GM10266 (cell line): ENCODE measurements around the gene IL16.

Experiments used
- DNase-seq: peaks from one replicate; pipeline ENCODE4 v3.0.0; 2012; ENCODE audit errors: extremely low spot score
- TF ChIP-seq, protein P1 (sequence below): IDR thresholded peaks from 2 replicates; pipeline ENCODE4 v1.5.1; 2012; ENCODE audit warnings: mild to moderate bottlenecking, low read depth; ENCODE audit not compliant: control insufficient read depth, insufficient read depth; ENCODE audit errors: missing control alignments

Gene IL16

DNA sequence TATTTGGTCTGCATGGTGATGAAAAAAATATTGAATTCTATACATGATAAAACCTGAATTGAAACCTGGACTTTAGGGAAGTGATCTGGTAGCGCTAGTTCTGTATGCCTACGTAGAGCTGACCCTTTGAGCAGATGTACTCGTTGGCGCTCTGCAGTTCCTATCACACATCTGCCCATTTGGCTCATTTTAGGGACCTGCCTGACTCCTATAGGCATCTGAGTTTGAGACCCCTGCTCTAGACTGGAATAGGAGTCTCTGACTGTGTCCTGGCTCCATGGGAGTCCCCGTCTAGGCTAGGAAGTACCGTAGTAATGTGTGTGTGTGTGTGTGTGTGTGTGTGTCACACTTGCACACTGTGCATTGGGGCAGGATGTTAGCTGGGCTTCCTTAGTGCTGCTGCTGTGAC, 106.0 kb downstream of the IL16 start:
- DNase-seq = no peak
- TF ChIP-seq, protein P1, sequence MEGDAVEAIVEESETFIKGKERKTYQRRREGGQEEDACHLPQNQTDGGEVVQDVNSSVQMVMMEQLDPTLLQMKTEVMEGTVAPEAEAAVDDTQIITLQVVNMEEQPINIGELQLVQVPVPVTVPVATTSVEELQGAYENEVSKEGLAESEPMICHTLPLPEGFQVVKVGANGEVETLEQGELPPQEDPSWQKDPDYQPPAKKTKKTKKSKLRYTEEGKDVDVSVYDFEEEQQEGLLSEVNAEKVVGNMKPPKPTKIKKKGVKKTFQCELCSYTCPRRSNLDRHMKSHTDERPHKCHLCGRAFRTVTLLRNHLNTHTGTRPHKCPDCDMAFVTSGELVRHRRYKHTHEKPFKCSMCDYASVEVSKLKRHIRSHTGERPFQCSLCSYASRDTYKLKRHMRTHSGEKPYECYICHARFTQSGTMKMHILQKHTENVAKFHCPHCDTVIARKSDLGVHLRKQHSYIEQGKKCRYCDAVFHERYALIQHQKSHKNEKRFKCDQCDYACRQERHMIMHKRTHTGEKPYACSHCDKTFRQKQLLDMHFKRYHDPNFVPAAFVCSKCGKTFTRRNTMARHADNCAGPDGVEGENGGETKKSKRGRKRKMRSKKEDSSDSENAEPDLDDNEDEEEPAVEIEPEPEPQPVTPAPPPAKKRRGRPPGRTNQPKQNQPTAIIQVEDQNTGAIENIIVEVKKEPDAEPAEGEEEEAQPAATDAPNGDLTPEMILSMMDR = no peak

DNA sequence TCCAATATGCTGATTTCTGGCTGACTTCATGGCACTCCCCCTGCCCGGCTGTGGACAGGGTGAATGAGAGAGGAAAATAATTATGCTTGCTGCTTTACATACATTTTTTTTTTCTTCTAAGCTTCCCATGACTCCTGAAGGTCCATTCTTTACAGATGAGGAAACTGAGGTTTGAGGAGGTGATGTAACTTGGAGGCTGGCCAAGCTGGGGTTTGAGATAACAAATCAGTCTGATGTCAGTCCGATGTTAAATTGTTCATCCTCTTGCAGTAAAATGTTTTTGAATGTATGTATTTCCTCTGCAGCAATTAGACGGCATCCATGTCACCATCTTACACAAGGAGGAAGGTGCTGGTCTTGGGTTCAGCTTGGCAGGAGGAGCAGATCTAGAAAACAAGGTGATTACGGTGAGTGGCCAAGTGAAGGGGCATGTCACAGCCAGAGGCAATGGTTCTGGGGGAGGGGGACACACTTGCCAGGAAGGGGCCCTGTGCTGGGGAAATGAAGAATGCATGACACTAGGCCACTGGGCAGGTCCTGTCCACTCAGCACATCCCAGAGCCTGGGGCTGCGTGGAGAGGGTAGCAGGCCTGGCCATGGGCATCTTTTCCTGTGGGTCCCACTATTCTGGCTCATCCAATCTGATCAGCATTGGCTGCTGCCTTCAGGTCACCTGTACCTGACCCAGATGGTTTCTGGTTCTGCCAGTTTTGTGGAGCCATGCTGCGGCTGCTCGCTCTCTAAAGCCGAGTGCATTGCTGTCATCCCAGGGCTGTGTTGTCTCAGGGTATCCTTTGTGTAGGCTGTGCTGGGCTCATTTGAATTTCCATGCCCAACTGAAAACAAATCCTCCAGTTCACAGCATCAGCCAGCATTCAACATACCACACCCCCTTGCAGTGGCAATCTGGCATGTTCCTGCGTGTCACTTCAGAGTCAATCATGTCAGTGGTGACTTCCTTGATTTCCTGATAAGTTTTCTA, 106.9 kb downstream of the IL16 start:
- no peak for DNase-seq
- TF ChIP-seq, protein P1 = no peak

DNA sequence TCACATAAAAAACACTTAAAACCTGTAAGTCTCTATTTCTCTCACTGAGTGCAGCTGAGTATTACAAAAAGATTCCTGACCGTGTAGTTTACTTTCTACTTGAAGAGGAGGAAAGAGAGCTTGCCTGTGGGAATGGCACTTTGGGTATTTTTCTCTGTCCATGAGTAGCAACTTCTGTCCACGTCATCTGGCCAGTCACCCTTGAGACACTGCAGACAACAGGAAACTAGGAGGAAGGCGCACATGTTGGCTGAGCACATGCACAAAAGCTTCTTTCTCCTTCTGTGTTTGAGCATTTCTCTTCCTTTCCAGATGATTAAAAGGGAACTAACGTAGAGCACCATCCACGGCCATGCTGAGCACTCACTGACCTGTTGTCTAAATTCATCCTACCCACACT, 107.5 kb downstream of the IL16 start:
- no peak for DNase-seq

DNA sequence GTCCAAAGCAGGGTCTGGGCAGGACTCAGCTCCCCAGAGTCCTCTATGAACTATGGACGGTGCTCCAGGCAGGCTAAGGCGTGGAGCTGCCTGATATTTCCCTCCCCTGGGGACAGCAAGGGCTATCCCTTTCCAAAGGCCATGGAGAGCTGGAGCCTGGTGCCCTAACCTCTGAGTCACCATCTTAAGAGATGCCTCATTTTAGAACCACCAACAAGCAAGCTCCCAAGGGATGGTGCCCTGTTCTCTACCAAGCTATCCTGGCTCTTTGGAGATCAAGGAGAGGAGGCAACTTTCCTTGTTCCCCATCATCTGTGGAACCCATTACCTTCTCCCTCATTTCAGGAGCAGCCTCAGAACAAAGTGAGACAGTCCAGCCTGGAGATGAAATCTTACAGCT, 111.6 kb downstream of the IL16 start:
- TF ChIP-seq, protein P1 = no peak
- DNase-seq = no peak

More for the DNA sequence above, 107.5 kb downstream of the IL16 start:
- TF ChIP-seq, protein P1 = no peak

DNA sequence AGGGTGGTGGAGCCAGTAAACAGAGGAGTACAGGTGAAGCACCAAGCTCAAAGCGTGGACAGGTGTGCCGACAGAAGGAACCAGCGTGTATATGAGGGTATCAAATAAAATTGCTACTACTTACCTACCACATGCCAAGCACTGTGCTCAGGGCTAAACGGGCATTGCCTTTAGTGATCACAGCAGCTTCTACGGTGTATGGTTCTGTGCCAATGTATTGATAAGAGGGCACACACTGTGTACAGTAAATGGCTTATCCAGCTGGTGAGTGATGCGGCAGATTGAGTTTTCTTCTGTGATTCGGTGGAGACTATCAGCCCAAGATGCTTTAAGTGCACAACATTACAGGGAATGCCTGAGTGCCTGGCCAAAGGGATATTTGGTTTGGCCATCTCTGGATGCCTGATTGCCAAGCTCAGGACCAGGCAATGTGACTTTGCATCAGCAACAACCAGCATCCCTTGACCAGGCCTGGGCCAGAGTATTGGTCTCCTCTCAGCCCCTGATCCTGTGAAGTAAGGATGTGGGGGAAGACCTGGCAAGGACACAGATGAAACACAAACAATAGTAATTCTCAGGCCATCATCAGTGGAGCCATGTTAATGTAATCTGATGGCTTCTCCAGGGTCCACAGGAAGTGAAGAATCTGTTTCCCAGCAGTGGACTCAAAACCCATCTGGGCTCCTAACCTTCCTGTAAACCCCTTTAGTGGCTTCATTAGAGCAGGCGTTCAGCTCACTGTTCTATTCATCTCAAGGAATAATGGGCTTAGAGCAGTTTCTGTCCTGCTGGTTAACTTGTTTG, 113.2 kb downstream of the IL16 start:
- TF ChIP-seq, protein P1 = no peak
- no peak for DNase-seq

DNA sequence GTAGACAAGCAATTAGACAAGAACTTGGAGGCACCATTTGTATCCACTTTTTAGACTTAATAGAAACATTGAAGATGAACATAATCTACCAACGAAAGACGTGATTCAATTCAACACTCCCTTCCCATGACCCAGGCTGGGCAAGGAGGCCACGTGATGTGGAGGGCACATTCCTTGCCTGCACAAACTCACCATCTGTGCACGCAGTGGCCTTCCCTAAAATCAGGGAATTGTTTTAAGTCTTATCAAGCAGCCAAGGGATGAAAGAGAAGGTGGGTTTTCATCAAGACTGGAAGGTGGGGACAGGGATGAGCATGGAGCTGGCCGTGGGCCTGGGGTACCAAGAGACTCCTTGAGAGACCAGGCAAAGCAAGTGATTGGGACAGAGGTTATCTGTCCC, 113.8 kb downstream of the IL16 start:
- TF ChIP-seq, protein P1 = no peak
- no peak for DNase-seq
